Hematopoietic multipotent progenitor cell treated with erythropoietin and hydrocortisone succinate and interleukin-3 and kit ligand, for 8 days (in vitro differentiated cells): ENCODE measurements around the gene RHOH.
"Not testable (repeated sequence)": the region's sequence is repeated elsewhere in the genome, so short reads cannot be mapped to it uniquely, and the experiment has no call there.

Experiments
- DNase-seq: peaks from one replicate; pipeline ENCODE4 v3.0.0-alpha.2; 2015

RHOH gene, protein sequence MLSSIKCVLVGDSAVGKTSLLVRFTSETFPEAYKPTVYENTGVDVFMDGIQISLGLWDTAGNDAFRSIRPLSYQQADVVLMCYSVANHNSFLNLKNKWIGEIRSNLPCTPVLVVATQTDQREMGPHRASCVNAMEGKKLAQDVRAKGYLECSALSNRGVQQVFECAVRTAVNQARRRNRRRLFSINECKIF

GRCh38 chr4:40196724-40197281 lies at the start of gene RHOH:
TSS of gene RHOH (plus strand) at chr4:40197031. CDS start at chr4:40243387, 46,356 bp downstream.
- peak; percentile 77 for DNase-seq

GRCh38 chr4:40147490-40147889 lies 49.3 kb upstream of the RHOH start:
- DNase-seq = not testable (repeated sequence)

- peak; percentile 91 for DNase-seq
These were observed 46.9 kb upstream of the RHOH start for GRCh38 chr4:40149960-40150385.

GRCh38 chr4:40150932-40151331 lies 45.9 kb upstream of the RHOH start:
- no peak for DNase-seq

- no peak for DNase-seq
These were observed 44.2 kb upstream of the RHOH start for GRCh38 chr4:40152637-40153036.

DNA sequence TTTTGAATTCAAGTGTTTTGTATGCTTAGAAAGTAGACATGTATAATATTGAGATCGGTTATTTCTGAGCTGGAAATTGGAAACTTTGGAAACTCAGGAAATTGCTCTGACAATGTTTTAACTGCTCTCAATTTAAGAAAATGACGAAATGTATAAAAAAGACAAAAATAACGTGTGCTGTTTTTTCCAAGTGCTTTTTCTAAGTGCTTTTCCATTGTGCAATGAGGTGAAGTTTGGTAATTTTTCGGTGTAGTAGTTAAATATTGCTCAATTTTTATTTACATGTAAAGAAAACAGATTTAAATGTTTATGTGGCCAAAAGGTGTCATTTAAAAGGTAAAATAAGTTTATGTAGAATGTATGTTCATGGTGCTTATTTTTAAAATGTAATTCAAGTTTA lies 39.4 kb upstream of the RHOH start:
- DNase-seq = no peak

DNA sequence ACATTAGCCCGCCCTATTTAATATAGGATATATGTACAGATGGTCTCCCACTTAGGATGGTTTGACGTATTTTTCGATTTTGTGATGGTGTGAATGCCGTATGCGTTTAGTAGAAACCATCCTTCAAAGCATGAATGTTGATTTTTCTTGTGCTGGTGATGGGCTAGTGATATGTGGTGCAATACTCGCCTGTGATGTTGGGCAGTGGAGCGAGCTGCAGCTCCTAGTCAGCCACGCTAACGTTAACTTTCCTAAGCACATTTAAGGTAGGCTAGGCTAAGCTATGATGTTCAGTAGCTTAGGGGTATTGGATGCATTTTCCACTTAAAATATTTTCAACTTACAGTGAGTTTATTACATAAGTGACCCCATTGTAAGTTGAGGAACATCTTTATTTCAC lies 36.6 kb upstream of the RHOH start:
- no peak for DNase-seq

DNA sequence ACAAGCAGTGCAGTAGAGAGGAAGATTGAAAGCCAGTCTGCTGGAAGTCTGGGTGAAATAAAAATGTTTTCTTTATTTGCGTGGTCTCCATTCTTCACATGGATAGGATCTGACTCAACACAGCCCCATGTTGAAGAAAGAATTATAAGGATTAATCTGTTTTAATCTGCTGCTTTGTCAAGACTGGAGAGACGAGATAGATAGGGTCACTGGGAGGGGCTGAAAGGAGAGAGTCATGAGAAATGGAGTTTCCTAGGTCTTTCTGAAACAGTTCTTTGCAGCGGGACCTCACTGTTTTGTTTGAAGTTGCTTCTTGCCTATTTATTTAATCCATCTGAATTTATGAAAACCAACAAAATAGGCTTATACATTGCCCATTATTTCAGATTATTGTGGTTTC lies 32.4 kb upstream of the RHOH start:
- no peak for DNase-seq

- no peak for DNase-seq
These were observed 30.9 kb upstream of the RHOH start for GRCh38 chr4:40165916-40166315.

GRCh38 chr4:40168070-40168469 lies 28.8 kb upstream of the RHOH start:
- DNase-seq = no peak

DNA sequence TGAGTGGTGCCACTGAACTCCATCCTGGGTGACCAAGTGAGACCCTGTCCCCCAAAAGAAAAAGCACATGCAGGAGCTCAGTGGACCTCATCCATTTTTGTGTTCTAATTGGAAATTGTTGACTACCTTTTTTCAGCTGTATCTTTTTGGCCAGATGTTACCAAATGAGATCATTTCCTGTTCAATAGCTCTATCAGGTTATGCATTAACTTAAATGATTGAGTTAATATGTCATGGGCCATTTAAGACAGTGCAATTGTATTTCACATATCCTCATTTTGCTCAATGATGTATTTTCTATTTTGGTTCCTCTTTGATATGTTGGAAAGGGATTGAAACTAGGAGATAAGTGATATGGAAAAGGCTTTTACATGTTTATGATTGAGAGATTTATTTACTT lies 26.2 kb upstream of the RHOH start:
- DNase-seq = no peak

DNA sequence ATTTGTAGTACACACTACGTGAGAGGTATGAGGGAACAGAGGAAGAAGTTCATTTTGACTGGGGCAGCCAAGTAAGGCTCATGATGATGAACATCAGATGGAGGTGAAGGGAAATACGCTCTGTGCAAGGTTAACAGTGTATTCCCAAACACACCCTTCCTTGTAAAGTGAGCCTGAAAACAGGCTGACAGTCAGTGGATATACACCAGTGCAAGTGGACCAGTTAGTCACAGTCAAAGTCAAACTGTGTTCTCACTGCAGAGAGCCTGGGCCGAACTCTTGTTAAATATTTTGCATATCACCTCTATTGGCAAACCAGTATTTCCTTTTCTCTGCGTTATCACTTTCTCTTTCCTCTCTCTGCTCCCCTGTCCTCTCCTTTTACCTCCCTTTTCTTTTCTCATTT lies 23.4 kb upstream of the RHOH start:
- no peak for DNase-seq

DNA sequence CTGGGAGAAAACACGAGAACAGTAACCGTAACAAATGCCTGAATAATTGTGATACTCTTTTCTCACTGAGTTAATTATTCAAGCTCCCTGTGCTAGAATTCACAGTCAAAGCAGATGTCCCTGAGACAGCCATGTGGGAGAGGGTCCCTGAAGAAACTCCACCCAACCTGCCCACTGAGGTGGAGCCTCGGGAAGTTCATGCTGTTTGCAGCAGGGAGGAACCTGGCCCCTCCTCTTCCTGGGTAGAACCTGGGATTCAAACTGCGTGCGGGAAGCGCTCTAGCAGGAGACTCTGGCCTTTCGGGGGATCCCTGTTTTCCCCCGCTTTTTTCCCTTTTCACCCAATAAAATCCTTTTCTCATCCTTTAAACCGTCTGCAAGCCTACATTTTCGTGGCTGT lies 20.2 kb upstream of the RHOH start:
- DNase-seq = no peak

DNA sequence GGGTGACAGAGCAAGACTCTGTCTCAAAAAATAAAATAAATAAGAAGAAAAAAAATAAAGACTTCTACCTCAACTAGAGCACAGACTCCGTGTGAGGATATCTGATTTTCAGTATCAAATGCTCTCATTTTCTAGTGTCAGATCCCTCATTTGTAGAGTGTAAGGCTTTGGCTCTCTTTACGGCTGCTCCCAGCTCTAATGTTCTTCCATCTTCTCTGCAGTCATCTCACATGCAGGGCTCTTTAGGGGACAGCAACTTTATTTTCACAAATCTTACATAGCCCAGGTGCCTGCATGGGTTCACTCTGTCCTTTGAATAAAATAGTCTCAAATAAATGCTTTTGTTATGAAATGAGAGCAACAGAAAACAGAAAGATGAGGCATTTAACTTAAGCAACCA lies 19.2 kb upstream of the RHOH start:
- no peak for DNase-seq

DNA sequence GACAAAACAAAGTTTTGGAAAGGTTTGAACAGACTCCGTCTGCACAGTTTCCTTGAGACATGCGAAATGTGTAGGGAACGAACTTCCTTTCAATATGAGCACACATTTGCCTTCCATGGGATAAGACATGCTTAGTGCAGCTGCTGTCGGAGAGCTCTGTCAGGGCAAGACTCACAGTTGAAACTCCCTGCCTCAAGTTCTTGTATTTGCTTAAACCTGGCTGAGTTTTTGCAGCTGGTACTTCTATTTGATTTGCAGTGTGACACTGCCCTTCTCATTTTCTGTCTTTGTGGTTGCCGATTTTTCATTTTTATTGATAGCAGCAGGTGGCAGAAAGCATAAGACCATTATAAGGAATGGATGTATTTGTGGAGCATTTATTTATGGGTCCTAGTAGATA lies 18.2 kb upstream of the RHOH start:
- no peak for DNase-seq

GRCh38 chr4:40179360-40179759 lies 17.5 kb upstream of the RHOH start:
- no peak for DNase-seq

GRCh38 chr4:40180356-40180755 lies 16.5 kb upstream of the RHOH start:
- DNase-seq = peak; percentile 30

DNA sequence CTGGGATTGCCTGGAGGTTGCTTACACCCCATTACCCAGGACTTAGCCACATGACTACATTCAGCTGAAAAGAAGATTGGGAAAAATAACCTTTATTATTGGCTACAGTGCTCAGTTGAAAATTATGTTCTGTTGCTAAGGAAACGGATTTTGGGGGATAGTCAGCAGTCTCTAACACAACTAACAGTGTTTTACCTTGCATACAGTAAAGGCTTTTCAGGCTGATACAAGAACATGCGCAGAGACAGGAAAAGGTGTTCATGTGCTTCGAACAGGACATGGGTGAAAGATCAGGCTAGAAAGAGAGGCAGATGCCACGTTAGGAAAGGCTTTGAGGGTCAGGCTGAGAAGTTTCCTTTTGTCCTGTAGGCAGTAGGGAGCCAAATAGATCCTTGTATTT lies 14.8 kb upstream of the RHOH start:
- no peak for DNase-seq

GRCh38 chr4:40182954-40183353 lies 13.9 kb upstream of the RHOH start:
- no peak for DNase-seq

- no peak for DNase-seq
These were observed 13.0 kb upstream of the RHOH start for GRCh38 chr4:40183615-40184411.

- no peak for DNase-seq
These were observed 10.8 kb upstream of the RHOH start for GRCh38 chr4:40185830-40186664.

- DNase-seq = no peak
These were observed 10.2 kb upstream of the RHOH start for GRCh38 chr4:40186665-40187014.

- DNase-seq = no peak
These were observed 9.4 kb upstream of the RHOH start for GRCh38 chr4:40187386-40187906.
